Smooth muscle cell (in vitro differentiated cells): ENCODE measurements around the gene EML6. TPM values are rescaled to one million over a fixed set of nuclear protein-coding genes. Genes with fewer than 3 reads are reported as not detected.
A peak's percentile ranks its signal among the peaks of the same experiment; 100 is the strongest.

Experiments
- DNase-seq: peaks from one replicate; lab custom pipeline; 2025; ENCODE audit not compliant: unreplicated experiment; lab: John Stamatoyannopoulos, UW
- H2AFZ ChIP-seq: fragments of 200-600 bp; sonication (generic); 2 replicates; pipeline ENCODE4 v1.6.0; 2016; ENCODE audit warnings: antibody characterized with exemption, low read depth, mild to moderate bottlenecking
- H3F3A ChIP-seq: fragments of 200-600 bp; sonication (generic); 2 replicates; pipeline ENCODE4 v1.6.0; 2017; ENCODE audit warnings: antibody characterized with exemption, low read depth
- H3K27ac ChIP-seq: fragments of 200-600 bp; sonication (generic); 2 replicates; pipeline ENCODE4 v1.5.1; 2016; ENCODE audit warnings: low read depth, mild to moderate bottlenecking
- H3K27me3 ChIP-seq: fragments of 200-600 bp; sonication (generic); 2 replicates; pipeline ENCODE4 v1.6.1; 2016; ENCODE audit warnings: low read depth, mild to moderate bottlenecking
- H3K36me3 ChIP-seq: fragments of 200-600 bp; sonication (generic); 2 replicates; pipeline ENCODE4 v1.5.1; 2016; ENCODE audit warnings: low read depth
- H3K4me1 ChIP-seq: fragments of 200-600 bp; sonication (generic); 2 replicates; pipeline ENCODE4 v1.5.1; 2016; ENCODE audit warnings: low read depth
- H3K4me2 ChIP-seq: fragments of 200-600 bp; sonication (generic); 2 replicates; pipeline ENCODE4 v1.6.0; 2016; ENCODE audit warnings: mild to moderate bottlenecking
- H3K4me3 ChIP-seq: fragments of 200-600 bp; sonication (generic); 2 replicates; pipeline ENCODE4 v1.5.1; 2016; ENCODE audit warnings: mild to moderate bottlenecking
- H3K79me2 ChIP-seq: fragments of 200-600 bp; sonication (generic); 2 replicates; pipeline ENCODE4 v1.6.0; 2016; ENCODE audit warnings: low read depth, mild to moderate bottlenecking
- H3K9ac ChIP-seq: fragments of 200-600 bp; sonication (generic); 2 replicates; pipeline ENCODE4 v1.6.0; 2016; ENCODE audit warnings: low read depth
- H3K9me3 ChIP-seq: fragments of 200-600 bp; sonication (generic); replicated peaks from 2 replicates; pipeline ENCODE4 v1.5.1; 2016; ENCODE audit warnings: low read depth
- H4K20me1 ChIP-seq: fragments of 200-600 bp; sonication (generic); 2 replicates; pipeline ENCODE4 v1.6.0; 2016; ENCODE audit warnings: low read depth
- WGBS: methylation state at CpG from one replicate; pipeline ENCODE4 v1.1.7; 2016; ENCODE audit warnings: low lambda C conversion rate; 5-methylcytosine and 5-hydroxymethylcytosine counted together
- polyA plus RNA-seq: library from polyadenylated mRNA; unstranded; fragments of >200 nt; fragmentation: Nextera tagmentation; extraction: Ambion mirVana; gene quantifications from 2 replicates; pipeline ENCODE4 v1.2.1, GENCODE V29; 2016
- total RNA-seq: library from RNA; depleted of rRNA; stranded (reverse); fragments of >200 nt; gene quantifications from 2 replicates; pipeline ENCODE4 v1.2.3, GENCODE V29; 2014
- TF ChIP-seq, protein P1 (sequence below): fragments of 200-600 bp; sonication (generic); IDR thresholded peaks from 2 replicates; pipeline ENCODE4 v1.5.1; 2017; ENCODE audit warnings: borderline replicate concordance, mild to moderate bottlenecking, antibody characterized with exemption; ENCODE audit not compliant: insufficient read depth, poor library complexity, severe bottlenecking

Gene EML6
- total and polyA plus RNA-seq, 2 experiments from 2014 or later: 0.49 to 0.54 TPM

DNA sequence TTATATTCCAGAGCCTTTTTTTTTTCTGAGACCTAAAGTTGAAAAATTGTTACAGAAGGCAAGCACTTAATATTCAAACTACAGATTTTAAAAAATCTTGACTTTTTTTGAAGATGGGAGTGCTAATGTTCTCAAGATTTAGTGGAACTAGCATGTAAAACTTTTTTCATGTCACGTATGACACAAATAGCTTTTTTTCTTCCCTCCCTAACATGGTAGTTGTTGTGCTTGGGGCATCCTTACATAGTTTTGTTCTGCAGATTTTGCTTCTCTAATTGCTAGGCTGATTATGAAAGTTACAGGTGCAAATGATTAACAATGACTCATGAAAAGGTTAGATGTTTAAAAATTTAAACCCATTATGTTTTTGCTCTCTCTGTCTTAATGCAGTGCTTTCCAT lies 3.0 kb downstream of the EML6 start:
- Histone ChIP-seq H3K79me2 (no peaks in the 10 kb centered on the region), H3K4me1 (peaks cover 4% of the 10 kb centered on the region), H2AFZ (no peak overlapping the region), H3K4me2 (no peak overlapping the region), H3F3A (no peaks in the 10 kb centered on the region), H3K4me3 (no peak overlapping the region), H3K27ac (no peak overlapping the region), H3K27me3 (peaks cover 39% of the 10 kb centered on the region), H4K20me1 (no peaks in the 10 kb centered on the region), H3K9me3 (no peaks in the 10 kb centered on the region), H3K9ac (no peak overlapping the region), H3K36me3 (no peaks in the 10 kb centered on the region)
- no peak for DNase-seq
- WGBS: 91% methylated on average over 1 of the region's 1 CpG
- TF ChIP-seq, protein P1, sequence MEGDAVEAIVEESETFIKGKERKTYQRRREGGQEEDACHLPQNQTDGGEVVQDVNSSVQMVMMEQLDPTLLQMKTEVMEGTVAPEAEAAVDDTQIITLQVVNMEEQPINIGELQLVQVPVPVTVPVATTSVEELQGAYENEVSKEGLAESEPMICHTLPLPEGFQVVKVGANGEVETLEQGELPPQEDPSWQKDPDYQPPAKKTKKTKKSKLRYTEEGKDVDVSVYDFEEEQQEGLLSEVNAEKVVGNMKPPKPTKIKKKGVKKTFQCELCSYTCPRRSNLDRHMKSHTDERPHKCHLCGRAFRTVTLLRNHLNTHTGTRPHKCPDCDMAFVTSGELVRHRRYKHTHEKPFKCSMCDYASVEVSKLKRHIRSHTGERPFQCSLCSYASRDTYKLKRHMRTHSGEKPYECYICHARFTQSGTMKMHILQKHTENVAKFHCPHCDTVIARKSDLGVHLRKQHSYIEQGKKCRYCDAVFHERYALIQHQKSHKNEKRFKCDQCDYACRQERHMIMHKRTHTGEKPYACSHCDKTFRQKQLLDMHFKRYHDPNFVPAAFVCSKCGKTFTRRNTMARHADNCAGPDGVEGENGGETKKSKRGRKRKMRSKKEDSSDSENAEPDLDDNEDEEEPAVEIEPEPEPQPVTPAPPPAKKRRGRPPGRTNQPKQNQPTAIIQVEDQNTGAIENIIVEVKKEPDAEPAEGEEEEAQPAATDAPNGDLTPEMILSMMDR: no peak

DNA sequence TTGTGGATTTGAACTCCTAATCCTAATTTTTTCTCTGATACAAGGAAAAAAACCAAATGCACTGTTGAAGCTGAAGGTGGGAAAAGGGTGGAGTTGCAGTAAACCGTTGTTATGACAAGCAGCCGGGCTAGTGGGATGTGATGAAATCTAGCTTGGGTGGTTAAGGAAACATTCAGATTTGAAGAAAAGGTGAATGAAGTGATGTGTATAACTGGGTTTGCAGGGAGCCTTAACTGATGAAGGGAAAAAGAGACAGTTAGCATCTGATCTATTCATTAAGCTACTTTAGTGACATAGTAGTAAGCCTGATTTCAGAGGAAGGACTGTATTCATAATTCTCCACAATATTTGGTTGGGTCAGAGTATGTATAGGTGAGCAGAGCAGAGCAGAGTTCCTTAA lies 3.5 kb downstream of the EML6 start:
- no peak overlapping the region for H3K4me3 ChIP-seq
- no peaks in the 10 kb centered on the region for H3K36me3 ChIP-seq
- H4K20me1 ChIP-seq: no peaks in the 10 kb centered on the region
- no peak overlapping the region for H3K27ac ChIP-seq
- TF ChIP-seq, protein P1: no peak
- 62% methylated on average over 2 of the region's 2 CpGs for WGBS
- no peak overlapping the region for H3K4me2 ChIP-seq
- H3K9ac ChIP-seq: no peak overlapping the region
- DNase-seq: no peak
- H3F3A ChIP-seq: no peaks in the 10 kb centered on the region
- H3K9me3 ChIP-seq: no peaks in the 10 kb centered on the region
- H2AFZ ChIP-seq: no peak overlapping the region
- no peaks in the 10 kb centered on the region for H3K79me2 ChIP-seq
- H3K27me3 ChIP-seq: peaks cover 39% of the 10 kb centered on the region
- peaks cover 4% of the 10 kb centered on the region for H3K4me1 ChIP-seq

DNA sequence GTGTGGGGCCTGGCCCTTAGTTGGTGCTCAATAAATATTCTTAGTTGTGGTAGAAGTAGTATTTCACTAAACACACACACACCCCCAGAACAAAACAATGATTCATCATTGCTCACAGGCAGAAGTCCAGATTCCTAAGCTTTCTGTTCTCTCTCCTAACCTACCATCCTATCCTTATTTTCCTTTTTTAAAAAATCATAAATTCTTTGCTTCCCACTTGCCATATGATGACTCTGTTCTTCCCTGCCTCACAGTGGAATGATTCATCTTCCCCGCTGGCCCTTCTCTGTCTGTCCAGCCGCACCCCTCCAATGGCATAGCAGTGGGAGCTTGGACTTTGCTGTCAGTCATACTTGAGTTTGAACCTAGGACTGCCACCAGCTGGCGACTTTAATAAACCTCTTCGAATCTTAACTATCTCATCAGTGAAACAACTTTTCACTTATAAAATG lies 5.2 kb downstream of the EML6 start:
- Histone ChIP-seq H3K36me3 (no peaks in the 10 kb centered on the region), H3K4me2 (peak overlapping the region; percentile 30), H4K20me1 (no peaks in the 10 kb centered on the region), H3K4me1 (no peaks in the 10 kb centered on the region), H2AFZ (no peak overlapping the region), H3K9me3 (no peaks in the 10 kb centered on the region), H3K4me3 (no peak overlapping the region), H3K27ac (peak overlapping the region; percentile 56), H3F3A (no peaks in the 10 kb centered on the region), H3K79me2 (no peaks in the 10 kb centered on the region), H3K9ac (no peak overlapping the region), H3K27me3 (peaks cover 39% of the 10 kb centered on the region)
- WGBS: 36% methylated on average over 4 of the region's 4 CpGs
- DNase-seq: no peak
- TF ChIP-seq, protein P1: no peak

DNA sequence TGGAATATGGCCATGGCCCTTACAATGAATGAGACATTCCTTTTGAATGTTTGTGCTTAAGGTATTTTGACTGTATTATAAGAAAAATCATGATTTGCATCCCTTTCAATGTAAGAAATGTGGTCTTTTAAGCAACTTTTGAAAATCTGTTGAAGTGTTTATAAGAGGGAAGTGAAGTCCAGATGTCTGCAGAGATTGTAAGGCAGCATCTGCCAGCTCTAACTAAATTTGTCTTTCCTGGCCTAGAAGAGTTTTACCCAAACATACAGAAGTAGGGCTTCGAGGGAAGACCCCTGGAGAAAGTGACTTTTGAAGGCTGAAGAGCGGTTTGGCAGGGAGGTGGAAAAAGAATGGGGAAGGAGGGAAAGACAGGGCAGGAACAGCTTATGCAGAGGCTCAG lies 12.2 kb downstream of the EML6 start:
- no peaks in the 10 kb centered on the region for H3K36me3 ChIP-seq
- H3K4me2 ChIP-seq: no peak overlapping the region
- H3F3A ChIP-seq: no peaks in the 10 kb centered on the region
- DNase-seq: no peak
- H3K79me2 ChIP-seq: no peaks in the 10 kb centered on the region
- no peak overlapping the region for H3K27ac ChIP-seq
- no peak overlapping the region for H3K4me3 ChIP-seq
- H2AFZ ChIP-seq: no peak overlapping the region
- no peaks in the 10 kb centered on the region for H3K27me3 ChIP-seq
- H3K9ac ChIP-seq: no peak overlapping the region
- H4K20me1 ChIP-seq: no peaks in the 10 kb centered on the region
- H3K4me1 ChIP-seq: no peaks in the 10 kb centered on the region
- no peaks in the 10 kb centered on the region for H3K9me3 ChIP-seq
- WGBS: 89% methylated on average over 2 of the region's 2 CpGs
- TF ChIP-seq, protein P1: no peak
